Measurements from ENCODE around the gene BCAS4. TPM values are rescaled to one million over a fixed set of nuclear protein-coding genes. Genes with fewer than 3 reads are reported as not detected.

BCAS4 gene
- total RNA-seq, 1 experiment from 2014 or later = 7.9 TPM

DNA sequence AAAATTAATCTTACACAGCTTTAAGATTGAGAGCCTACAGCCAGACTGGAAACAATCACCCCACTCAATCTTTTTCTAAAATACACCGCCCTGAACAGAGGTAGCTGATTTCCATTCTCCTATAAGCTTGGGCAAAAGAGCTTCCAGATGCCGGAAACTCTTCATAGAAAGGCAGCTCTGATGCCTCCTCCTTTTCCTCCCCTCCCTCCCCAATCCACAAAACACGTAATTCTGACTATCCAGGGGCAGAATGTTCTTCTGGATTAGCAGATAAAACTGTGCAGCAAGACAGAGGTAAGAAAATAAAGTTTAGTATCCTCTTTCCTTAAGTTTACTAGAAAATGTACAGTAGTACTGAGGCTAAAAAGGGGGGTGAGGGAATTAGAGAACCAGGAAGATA is 120.6 kb downstream of the BCAS4 start:
- H3K4me3 Mint-ChIP-seq (ENCODE audit: unreplicated experiment) = no peak overlapping the region
- H3K9me3 Mint-ChIP-seq (ENCODE audit: unreplicated experiment) = no peaks in the 10 kb centered on the region
- intact Hi-C loops (cut with micrococcal nuclease) = no loop called here
- ChIA-PET POLR2A (interaction anchor here (1.1 to 6.5 kb wide), 14 partner anchors 12 to 125 kb away, joined by 3 to 87 read pairs (median 10); partner anchors contain the start of genes ADNP, BCAS4, DPM1 and MOCS3), CTCF (interaction anchor here (0.7 to 4.6 kb wide), 8 partner anchors 11 to 122 kb away, joined by 3 to 39 read pairs (median 4); partner anchors contain the start of genes DPM1 and MOCS3)
- no peaks in the 10 kb centered on the region for H3K27me3 Mint-ChIP-seq (ENCODE audit: insufficient read depth, unreplicated experiment)
- no peak overlapping the region for H3K27ac Mint-ChIP-seq (ENCODE audit: low read depth, unreplicated experiment)
- H3K36me3 Mint-ChIP-seq (ENCODE audit: insufficient read depth, unreplicated experiment) = peaks cover 47% of the 10 kb centered on the region
- no peak for DNase-seq (ENCODE audit: unreplicated experiment)
- no TSS peak for BruUV-seq (replicated peaks)
- TF ChIP-seq, protein P1, sequence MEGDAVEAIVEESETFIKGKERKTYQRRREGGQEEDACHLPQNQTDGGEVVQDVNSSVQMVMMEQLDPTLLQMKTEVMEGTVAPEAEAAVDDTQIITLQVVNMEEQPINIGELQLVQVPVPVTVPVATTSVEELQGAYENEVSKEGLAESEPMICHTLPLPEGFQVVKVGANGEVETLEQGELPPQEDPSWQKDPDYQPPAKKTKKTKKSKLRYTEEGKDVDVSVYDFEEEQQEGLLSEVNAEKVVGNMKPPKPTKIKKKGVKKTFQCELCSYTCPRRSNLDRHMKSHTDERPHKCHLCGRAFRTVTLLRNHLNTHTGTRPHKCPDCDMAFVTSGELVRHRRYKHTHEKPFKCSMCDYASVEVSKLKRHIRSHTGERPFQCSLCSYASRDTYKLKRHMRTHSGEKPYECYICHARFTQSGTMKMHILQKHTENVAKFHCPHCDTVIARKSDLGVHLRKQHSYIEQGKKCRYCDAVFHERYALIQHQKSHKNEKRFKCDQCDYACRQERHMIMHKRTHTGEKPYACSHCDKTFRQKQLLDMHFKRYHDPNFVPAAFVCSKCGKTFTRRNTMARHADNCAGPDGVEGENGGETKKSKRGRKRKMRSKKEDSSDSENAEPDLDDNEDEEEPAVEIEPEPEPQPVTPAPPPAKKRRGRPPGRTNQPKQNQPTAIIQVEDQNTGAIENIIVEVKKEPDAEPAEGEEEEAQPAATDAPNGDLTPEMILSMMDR (IDR thresholded peaks at IDR 0.05; ENCODE audit: unreplicated experiment) = no peak
- peaks cover 62% of the 10 kb centered on the region for H3K4me1 Mint-ChIP-seq (ENCODE audit: insufficient read depth, unreplicated experiment)

DNA sequence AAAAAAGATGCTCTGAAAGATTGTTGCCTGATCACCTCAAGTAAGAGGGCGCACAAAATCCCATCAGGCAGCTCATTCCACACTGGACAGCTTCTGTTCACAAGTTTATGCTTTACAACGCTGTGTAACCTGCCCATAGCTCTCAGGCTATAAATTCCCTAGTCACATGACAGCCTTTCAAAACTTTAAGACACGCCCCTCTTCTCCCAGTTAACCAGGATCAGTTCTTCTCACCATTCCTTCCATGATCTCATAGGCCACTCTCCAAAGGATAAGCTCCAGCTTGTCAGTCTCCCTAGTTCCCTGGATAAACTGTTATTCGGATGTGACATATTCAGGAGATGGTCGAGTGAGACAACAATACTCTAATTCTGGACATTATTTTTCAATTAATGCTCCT is 121.4 kb downstream of the BCAS4 start:
- ChIA-PET CTCF (interaction anchor here (0.6 to 4.6 kb wide), 10 partner anchors 8 to 121 kb away, joined by 3 to 39 read pairs (median 5); partner anchors contain the start of gene BCAS4), POLR2A (interaction anchor here (0.6 to 6.5 kb wide), 19 partner anchors 9 to 721 kb away, joined by 3 to 87 read pairs (median 5); partner anchors contain the start of genes ADNP, BCAS4, DPM1 and MOCS3)
- peaks cover 57% of the 10 kb centered on the region for H3K4me1 Mint-ChIP-seq (ENCODE audit: insufficient read depth, unreplicated experiment)
- H3K36me3 Mint-ChIP-seq (ENCODE audit: insufficient read depth, unreplicated experiment) = peaks cover 51% of the 10 kb centered on the region
- H3K27ac Mint-ChIP-seq (ENCODE audit: low read depth, unreplicated experiment) = peak overlapping the region; percentile 30
- BruUV-seq (replicated peaks) = no TSS peak
- TF ChIP-seq, protein P1 (IDR thresholded peaks at IDR 0.05; ENCODE audit: unreplicated experiment) = no peak
- DNase-seq (ENCODE audit: unreplicated experiment) = peak; percentile 55
- intact Hi-C loops (cut with micrococcal nuclease) = no loop called here
- H3K9me3 Mint-ChIP-seq (ENCODE audit: unreplicated experiment) = no peaks in the 10 kb centered on the region
- H3K4me3 Mint-ChIP-seq (ENCODE audit: unreplicated experiment) = peak overlapping the region; percentile 32
- no peaks in the 10 kb centered on the region for H3K27me3 Mint-ChIP-seq (ENCODE audit: insufficient read depth, unreplicated experiment)

DNA sequence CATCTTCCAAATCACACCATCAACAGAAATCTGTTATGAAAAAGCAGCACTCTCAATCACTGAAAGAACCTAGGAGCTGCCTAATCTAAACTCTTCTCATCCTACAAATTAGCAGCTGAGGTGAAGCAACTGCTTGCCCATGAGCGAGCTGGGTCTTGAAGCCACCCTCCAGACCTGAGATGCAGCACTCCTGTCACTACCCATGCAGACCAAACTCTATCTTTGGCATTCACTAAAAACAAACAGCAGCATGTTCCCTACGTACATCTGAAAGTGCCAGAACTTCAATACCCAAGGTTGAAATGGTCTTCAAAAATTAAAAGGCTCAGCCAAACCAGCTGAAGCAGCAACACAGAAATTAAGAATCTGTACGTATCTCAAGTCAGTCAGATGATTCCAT is 122.1 kb downstream of the BCAS4 start:
- Mint-ChIP-seq H3K27ac (ENCODE audit: low read depth, unreplicated experiment) (peak overlapping the region; percentile 30), H3K4me1 (ENCODE audit: insufficient read depth, unreplicated experiment) (peaks cover 51% of the 10 kb centered on the region), H3K9me3 (ENCODE audit: unreplicated experiment) (no peaks in the 10 kb centered on the region), H3K27me3 (ENCODE audit: insufficient read depth, unreplicated experiment) (no peaks in the 10 kb centered on the region), H3K4me3 (ENCODE audit: unreplicated experiment) (no peak overlapping the region), H3K36me3 (ENCODE audit: insufficient read depth, unreplicated experiment) (peaks cover 49% of the 10 kb centered on the region)
- TF ChIP-seq, protein P1 (IDR thresholded peaks at IDR 0.05; ENCODE audit: unreplicated experiment) = no peak
- ChIA-PET CTCF (interaction anchor here (1.0 to 4.6 kb wide), 8 partner anchors 12 to 122 kb away, joined by 3 to 39 read pairs (median 5); partner anchors contain the start of gene BCAS4), POLR2A (interaction anchor here (0.9 to 6.5 kb wide), 15 partner anchors 9 to 154 kb away, joined by 3 to 87 read pairs (median 5); partner anchors contain the start of genes ADNP, BCAS4, DPM1 and MOCS3)
- DNase-seq (ENCODE audit: unreplicated experiment) = no peak
- intact Hi-C loops (cut with micrococcal nuclease) = no loop called here
- BruUV-seq (replicated peaks) = no TSS peak

DNA sequence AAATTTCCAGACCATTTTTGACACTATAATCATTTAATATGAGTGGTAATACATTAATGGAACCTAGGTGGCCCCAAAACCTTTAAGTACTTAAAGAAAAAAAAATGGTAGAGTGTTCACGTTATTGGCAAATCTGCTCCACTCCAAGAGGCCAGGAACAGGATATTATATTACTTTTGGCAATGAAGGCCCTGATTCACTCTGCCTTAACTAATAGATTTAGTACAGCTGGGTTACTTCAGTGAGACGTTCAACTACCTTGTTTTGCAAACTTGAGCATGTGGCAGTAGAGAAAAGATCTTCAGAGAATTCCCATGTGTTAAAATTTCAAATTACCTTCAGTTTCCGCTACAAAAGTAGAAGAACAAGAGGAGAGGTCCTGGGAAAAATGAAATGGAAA is 123.5 kb downstream of the BCAS4 start:
- POLR2A ChIA-PET = interaction anchor here (0.7 to 5.4 kb wide), 11 partner anchors 13 to 128 kb away, joined by 3 to 94 read pairs (median 10); partner anchors contain the start of genes ADNP, BCAS4, DPM1 and MOCS3
- intact Hi-C loops (cut with micrococcal nuclease) = no loop called here
- H3K27ac Mint-ChIP-seq (ENCODE audit: low read depth, unreplicated experiment) = peak overlapping the region; percentile 70
- peaks cover 56% of the 10 kb centered on the region for H3K36me3 Mint-ChIP-seq (ENCODE audit: insufficient read depth, unreplicated experiment)
- no peaks in the 10 kb centered on the region for H3K9me3 Mint-ChIP-seq (ENCODE audit: unreplicated experiment)
- no peak overlapping the region for H3K4me3 Mint-ChIP-seq (ENCODE audit: unreplicated experiment)
- peaks cover 49% of the 10 kb centered on the region for H3K4me1 Mint-ChIP-seq (ENCODE audit: insufficient read depth, unreplicated experiment)
- no peak for DNase-seq (ENCODE audit: unreplicated experiment)
- CTCF ChIA-PET = interaction anchor here (0.6 to 3.6 kb wide), 4 partner anchors 11 to 485 kb away, joined by 3 to 55 read pairs (median 8); partner anchors contain the start of gene ADNP
- no TSS peak for BruUV-seq (replicated peaks)
- H3K27me3 Mint-ChIP-seq (ENCODE audit: insufficient read depth, unreplicated experiment) = no peaks in the 10 kb centered on the region
- TF ChIP-seq, protein P1 (IDR thresholded peaks at IDR 0.05; ENCODE audit: unreplicated experiment) = no peak

Measured in MCF 10A (cell line).